ENCODE data around the gene XIRP1. TPM values are rescaled to one million over a fixed set of nuclear protein-coding genes. Genes with fewer than 3 reads are reported as not detected.

XIRP1 gene
- total and polyA plus RNA-seq, 4 donors, result 0.01 TPM; not detected in 3

- Histone ChIP-seq H3K4me1 (ENCODE audit: control insufficient read depth in 4 of 4, insufficient read depth in 4 of 4, low read length in 3 of 4) (no peaks in the 10 kb centered on the region), H3K4me3 (ENCODE audit: low read depth in 1 of 3, low read length in 3 of 3) (no peak overlapping the region), H3K27ac (ENCODE audit: low read depth in 1 of 2, low read length in 2 of 2) (no peak overlapping the region), H3K9me3 (ENCODE audit: control insufficient read depth in 4 of 4, low read length in 3 of 4) (peaks cover 0 to 3% (median under 1%) of the 10 kb centered on the region in 4 donors), H3K36me3 (ENCODE audit: control insufficient read depth in 4 of 4, insufficient read depth in 3 of 4, low read depth in 1 of 4, low read length in 3 of 4) (no peaks in the 10 kb centered on the region), H3K9ac (ENCODE audit: low read depth in 1 of 2, low read length in 2 of 2) (no peak overlapping the region), H3K27me3 (ENCODE audit: control insufficient read depth in 4 of 4, insufficient read depth in 4 of 4, low read length in 3 of 4) (no peaks in the 10 kb centered on the region)
- 74% methylated on average over 3 of the region's 3 CpGs for WGBS
- TF ChIP-seq FOXA2 (IDR thresholded peaks at IDR 0.05), result no peak
- TF ChIP-seq, protein P1, sequence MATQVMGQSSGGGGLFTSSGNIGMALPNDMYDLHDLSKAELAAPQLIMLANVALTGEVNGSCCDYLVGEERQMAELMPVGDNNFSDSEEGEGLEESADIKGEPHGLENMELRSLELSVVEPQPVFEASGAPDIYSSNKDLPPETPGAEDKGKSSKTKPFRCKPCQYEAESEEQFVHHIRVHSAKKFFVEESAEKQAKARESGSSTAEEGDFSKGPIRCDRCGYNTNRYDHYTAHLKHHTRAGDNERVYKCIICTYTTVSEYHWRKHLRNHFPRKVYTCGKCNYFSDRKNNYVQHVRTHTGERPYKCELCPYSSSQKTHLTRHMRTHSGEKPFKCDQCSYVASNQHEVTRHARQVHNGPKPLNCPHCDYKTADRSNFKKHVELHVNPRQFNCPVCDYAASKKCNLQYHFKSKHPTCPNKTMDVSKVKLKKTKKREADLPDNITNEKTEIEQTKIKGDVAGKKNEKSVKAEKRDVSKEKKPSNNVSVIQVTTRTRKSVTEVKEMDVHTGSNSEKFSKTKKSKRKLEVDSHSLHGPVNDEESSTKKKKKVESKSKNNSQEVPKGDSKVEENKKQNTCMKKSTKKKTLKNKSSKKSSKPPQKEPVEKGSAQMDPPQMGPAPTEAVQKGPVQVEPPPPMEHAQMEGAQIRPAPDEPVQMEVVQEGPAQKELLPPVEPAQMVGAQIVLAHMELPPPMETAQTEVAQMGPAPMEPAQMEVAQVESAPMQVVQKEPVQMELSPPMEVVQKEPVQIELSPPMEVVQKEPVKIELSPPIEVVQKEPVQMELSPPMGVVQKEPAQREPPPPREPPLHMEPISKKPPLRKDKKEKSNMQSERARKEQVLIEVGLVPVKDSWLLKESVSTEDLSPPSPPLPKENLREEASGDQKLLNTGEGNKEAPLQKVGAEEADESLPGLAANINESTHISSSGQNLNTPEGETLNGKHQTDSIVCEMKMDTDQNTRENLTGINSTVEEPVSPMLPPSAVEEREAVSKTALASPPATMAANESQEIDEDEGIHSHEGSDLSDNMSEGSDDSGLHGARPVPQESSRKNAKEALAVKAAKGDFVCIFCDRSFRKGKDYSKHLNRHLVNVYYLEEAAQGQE (IDR thresholded peaks at IDR 0.05), result no peak
- TF ChIP-seq, protein P2, sequence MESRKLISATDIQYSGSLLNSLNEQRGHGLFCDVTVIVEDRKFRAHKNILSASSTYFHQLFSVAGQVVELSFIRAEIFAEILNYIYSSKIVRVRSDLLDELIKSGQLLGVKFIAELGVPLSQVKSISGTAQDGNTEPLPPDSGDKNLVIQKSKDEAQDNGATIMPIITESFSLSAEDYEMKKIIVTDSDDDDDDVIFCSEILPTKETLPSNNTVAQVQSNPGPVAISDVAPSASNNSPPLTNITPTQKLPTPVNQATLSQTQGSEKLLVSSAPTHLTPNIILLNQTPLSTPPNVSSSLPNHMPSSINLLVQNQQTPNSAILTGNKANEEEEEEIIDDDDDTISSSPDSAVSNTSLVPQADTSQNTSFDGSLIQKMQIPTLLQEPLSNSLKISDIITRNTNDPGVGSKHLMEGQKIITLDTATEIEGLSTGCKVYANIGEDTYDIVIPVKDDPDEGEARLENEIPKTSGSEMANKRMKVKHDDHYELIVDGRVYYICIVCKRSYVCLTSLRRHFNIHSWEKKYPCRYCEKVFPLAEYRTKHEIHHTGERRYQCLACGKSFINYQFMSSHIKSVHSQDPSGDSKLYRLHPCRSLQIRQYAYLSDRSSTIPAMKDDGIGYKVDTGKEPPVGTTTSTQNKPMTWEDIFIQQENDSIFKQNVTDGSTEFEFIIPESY (IDR thresholded peaks at IDR 0.05), result no peak
- TF ChIP-seq FOXA1 (IDR thresholded peaks at IDR 0.05), result no peak
- no peak for TF ChIP-seq HNF4A (conservative IDR thresholded peaks at IDR 0.05)
- TF ChIP-seq, protein P3, sequence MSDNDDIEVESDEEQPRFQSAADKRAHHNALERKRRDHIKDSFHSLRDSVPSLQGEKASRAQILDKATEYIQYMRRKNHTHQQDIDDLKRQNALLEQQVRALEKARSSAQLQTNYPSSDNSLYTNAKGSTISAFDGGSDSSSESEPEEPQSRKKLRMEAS (IDR thresholded peaks at IDR 0.05), result no peak
- no peak for TF ChIP-seq EGR1 (IDR thresholded peaks at IDR 0.05; ENCODE audit: low read depth in 2 of 2)
- peak in 1 of 2 donors; percentile 9 for TF ChIP-seq RAD21 (IDR thresholded peaks at IDR 0.05)
- peak; percentile 64 for TF ChIP-seq NR2F2 (IDR thresholded peaks at IDR 0.05)
- TF ChIP-seq, protein P4, sequence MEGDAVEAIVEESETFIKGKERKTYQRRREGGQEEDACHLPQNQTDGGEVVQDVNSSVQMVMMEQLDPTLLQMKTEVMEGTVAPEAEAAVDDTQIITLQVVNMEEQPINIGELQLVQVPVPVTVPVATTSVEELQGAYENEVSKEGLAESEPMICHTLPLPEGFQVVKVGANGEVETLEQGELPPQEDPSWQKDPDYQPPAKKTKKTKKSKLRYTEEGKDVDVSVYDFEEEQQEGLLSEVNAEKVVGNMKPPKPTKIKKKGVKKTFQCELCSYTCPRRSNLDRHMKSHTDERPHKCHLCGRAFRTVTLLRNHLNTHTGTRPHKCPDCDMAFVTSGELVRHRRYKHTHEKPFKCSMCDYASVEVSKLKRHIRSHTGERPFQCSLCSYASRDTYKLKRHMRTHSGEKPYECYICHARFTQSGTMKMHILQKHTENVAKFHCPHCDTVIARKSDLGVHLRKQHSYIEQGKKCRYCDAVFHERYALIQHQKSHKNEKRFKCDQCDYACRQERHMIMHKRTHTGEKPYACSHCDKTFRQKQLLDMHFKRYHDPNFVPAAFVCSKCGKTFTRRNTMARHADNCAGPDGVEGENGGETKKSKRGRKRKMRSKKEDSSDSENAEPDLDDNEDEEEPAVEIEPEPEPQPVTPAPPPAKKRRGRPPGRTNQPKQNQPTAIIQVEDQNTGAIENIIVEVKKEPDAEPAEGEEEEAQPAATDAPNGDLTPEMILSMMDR (IDR thresholded peaks at IDR 0.05; ENCODE audit: low read depth, low read length, missing input control), result no peak
- DNase-seq (ENCODE audit: low spot score), result no peak
Measured at GRCh38 chr3:39202094-39202493, 9.7 kb upstream of the XIRP1 start.

DNA sequence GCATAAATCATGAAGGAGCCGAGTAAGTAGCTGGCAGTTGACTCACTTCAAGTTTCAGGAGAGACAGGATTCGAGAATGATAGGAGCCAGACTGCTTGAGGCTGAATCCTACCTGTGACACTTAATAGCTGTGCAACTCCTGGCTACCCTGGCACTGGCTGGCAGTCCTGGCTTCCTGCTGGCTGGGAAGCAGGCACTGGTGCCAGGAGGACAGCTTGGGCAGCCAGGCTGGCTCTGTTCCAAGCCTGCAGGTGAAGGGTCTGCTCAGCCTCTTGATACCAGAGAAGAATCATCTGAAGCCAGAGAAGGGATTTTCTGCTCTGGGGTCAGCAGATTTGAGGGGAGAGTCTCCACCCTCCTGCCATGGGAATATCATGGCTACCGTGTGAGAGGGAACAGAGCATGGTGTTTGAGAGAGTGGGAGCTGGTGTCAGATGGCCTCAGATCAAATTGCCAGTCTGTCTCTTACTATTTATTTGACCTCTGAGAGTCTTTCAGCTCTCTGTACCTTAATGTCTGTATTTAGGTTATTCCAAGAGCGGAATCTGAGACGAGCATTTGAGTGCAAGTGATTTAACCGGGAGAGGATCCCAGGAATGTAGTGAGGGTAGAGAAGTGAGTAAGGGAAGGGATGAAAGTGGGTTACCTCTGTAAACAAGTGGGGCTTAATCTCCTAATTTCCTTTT lies 4.4 kb upstream of the XIRP1 start:
- no peak for DNase-seq (ENCODE audit: low spot score)
- WGBS, result 55% methylated on average over 6 of the region's 6 CpGs
- H3K36me3 ChIP-seq (ENCODE audit: control insufficient read depth in 4 of 4, insufficient read depth in 3 of 4, low read depth in 1 of 4, low read length in 3 of 4), result no peaks in the 10 kb centered on the region
- TF ChIP-seq, protein P5, sequence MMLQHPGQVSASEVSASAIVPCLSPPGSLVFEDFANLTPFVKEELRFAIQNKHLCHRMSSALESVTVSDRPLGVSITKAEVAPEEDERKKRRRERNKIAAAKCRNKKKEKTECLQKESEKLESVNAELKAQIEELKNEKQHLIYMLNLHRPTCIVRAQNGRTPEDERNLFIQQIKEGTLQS (IDR thresholded peaks at IDR 0.05), result no peak
- TF ChIP-seq JUND (IDR thresholded peaks at IDR 0.05), result no peak
- TF ChIP-seq NR2F2 (IDR thresholded peaks at IDR 0.05), result no peak
- TF ChIP-seq, protein P4 (IDR thresholded peaks at IDR 0.05; ENCODE audit: low read depth, low read length, missing input control), result no peak
- no peak for TF ChIP-seq EGR1 (IDR thresholded peaks at IDR 0.05; ENCODE audit: low read depth in 2 of 2)
- TF ChIP-seq, protein P1 (IDR thresholded peaks at IDR 0.05), result no peak
- TF ChIP-seq FOXA1 (IDR thresholded peaks at IDR 0.05), result no peak
- TF ChIP-seq, protein P3 (IDR thresholded peaks at IDR 0.05), result no peak
- no peak for TF ChIP-seq TAF1 (conservative IDR thresholded peaks at IDR 0.05)
- TF ChIP-seq RAD21 (IDR thresholded peaks at IDR 0.05), result no peak
- TF ChIP-seq HNF4G (IDR thresholded peaks at IDR 0.05), result no peak
- TF ChIP-seq SP1 (IDR thresholded peaks at IDR 0.05), result no peak
- no peak for TF ChIP-seq RXRA (IDR thresholded peaks at IDR 0.05)
- TF ChIP-seq FOXA2 (IDR thresholded peaks at IDR 0.05), result no peak

More for the DNA sequence above, 4.4 kb upstream of the XIRP1 start:
- no peak overlapping the region for H3K4me3 ChIP-seq (ENCODE audit: low read depth in 1 of 3, low read length in 3 of 3)
- H3K4me1 ChIP-seq (ENCODE audit: control insufficient read depth in 4 of 4, insufficient read depth in 4 of 4, low read length in 3 of 4), result no peaks in the 10 kb centered on the region
- H3K27me3 ChIP-seq (ENCODE audit: control insufficient read depth in 4 of 4, insufficient read depth in 4 of 4, low read length in 3 of 4), result no peaks in the 10 kb centered on the region
- no peak overlapping the region for H3K9ac ChIP-seq (ENCODE audit: low read depth in 1 of 2, low read length in 2 of 2)
- no peak overlapping the region for H3K27ac ChIP-seq (ENCODE audit: low read depth in 1 of 2, low read length in 2 of 2)
- no peaks in the 10 kb centered on the region for H3K9me3 ChIP-seq (ENCODE audit: control insufficient read depth in 4 of 4, low read length in 3 of 4)
